Upper lobe of left lung (tissue), 6 donors: Measurements from ENCODE around the gene KIF13A. TPM values are rescaled to one million over a fixed set of nuclear protein-coding genes. Genes with fewer than 3 reads are reported as not detected.

ENCODE experiments used
- ATAC-seq, 2 donors: fragments of 200-7000 bp; cut with Tn5 transposase; one replicate each; pipeline ENCODE4 v1.9.1; 2022; ENCODE audit warnings: mild to moderate bottlenecking in 2 of 2, moderate library complexity in 2 of 2; ENCODE audit not compliant: low FRiP score in 2 of 2
- DNase-seq, 2 donors: peaks; one replicate each; pipeline ENCODE4 v3.0.0-alpha.2; 2019 to 2020
- H3K27ac ChIP-seq, 4 donors: fragments of 200-600 bp; sonication (generic); one replicate each; pipeline ENCODE4 v1.5.1; 2016 to 2019
- H3K27me3 ChIP-seq, 4 donors: fragments of 200-600 bp; sonication (generic); one replicate each; pipeline ENCODE4 v1.5.1; 2017 to 2019
- H3K36me3 ChIP-seq, 4 donors: fragments of 200-600 bp; sonication (generic); one replicate each; pipeline ENCODE4 v1.5.1; 2016 to 2019
- H3K4me1 ChIP-seq, 4 donors: fragments of 200-600 bp; sonication (generic); one replicate each; pipeline ENCODE4 v1.5.1; 2018 to 2019
- H3K4me3 ChIP-seq, 4 donors: fragments of 200-600 bp; sonication (generic); one replicate each; pipeline ENCODE4 v1.5.1; 2017 to 2019; ENCODE audit warnings: mild to moderate bottlenecking in 2 of 4, moderate library complexity in 1 of 4
- H3K9me3 ChIP-seq, 4 donors: fragments of 200-600 bp; sonication (generic); one replicate each; pipeline ENCODE4 v1.5.1; 2018 to 2019
- CTCF ChIP-seq, 6 experiments: fragments of 450-650 bp in 4 of 6; fragments of 200-600 bp in 2 of 6; sonication (generic) in 2 of 6; IDR thresholded peaks; one replicate each; pipeline ENCODE4 v1.5.1; 2016 to 2019; ENCODE audit warnings: antibody characterized with exemption in 6 of 6
- EP300 ChIP-seq, 4 donors: sonication (generic); formaldehyde crosslinking; IDR thresholded peaks; one replicate each; pipeline ENCODE4 v1.5.1; 2017; ENCODE audit warnings: antibody characterized with exemption in 4 of 4, control low read depth in 2 of 4
- POLR2A ChIP-seq, 4 donors: fragments of 450-650 bp; IDR thresholded peaks; one replicate each; pipeline ENCODE4 v1.5.1; 2016 to 2017; ENCODE audit warnings: antibody characterized with exemption in 4 of 4, mild to moderate bottlenecking in 2 of 4
- POLR2AphosphoS5 ChIP-seq, 2 donors: sonication (generic); formaldehyde crosslinking; IDR thresholded peaks; one replicate each; pipeline ENCODE4 v1.5.1; 2017; ENCODE audit warnings: antibody characterized with exemption in 2 of 2
- WGBS, 2 donors: methylation state at CpG; one replicate each; pipeline ENCODE4 v1.1.5; 2017 to 2018; 5-methylcytosine and 5-hydroxymethylcytosine counted together
- total RNA-seq, 6 donors: library from RNA; depleted of rRNA in 4 of 6; stranded (reverse); fragments of >200 nt in 4 of 6; gene quantifications; one replicate each; pipeline versions ENCODE4 v1.1.0 to v1.2.1, GENCODE V29; 2016 to 2021
- donor health status: DM: no; HTN: no; CAD: no; lungs with moderate emphysema.
- donor health status: DM: no; HTN: yes; CAD: no; lungs with severe emphysema.

The KIF13A gene
- total RNA-seq, 6 donors from 2014 or later = 35.8 to 59.9 (median 49.0) TPM

- Histone ChIP-seq H3K9me3 (no peaks in the 10 kb centered on the region), H3K4me1 (peaks cover 5 to 13% (median 10%) of the 10 kb centered on the region in 4 donors), H3K36me3 (peaks cover 0 to 32% (median 12%) of the 10 kb centered on the region in 4 donors), H3K27ac (no peak overlapping the region), H3K4me3 (no peak overlapping the region), H3K27me3 (no peaks in the 10 kb centered on the region)
- no peak for ATAC-seq
- no peak for DNase-seq
- WGBS, 2 donors = 85 to 91% methylated on average over 2 of the region's 2 CpGs
- TF ChIP-seq POLR2AphosphoS5 (IDR thresholded peaks at IDR 0.05) = no peak
- no peak for TF ChIP-seq CTCF (IDR thresholded peaks at IDR 0.05)
- no peak for TF ChIP-seq EP300 (IDR thresholded peaks at IDR 0.05)
- TF ChIP-seq POLR2A (IDR thresholded peaks at IDR 0.05) = no peak
Measured at GRCh38 chr6:17853533-17853932, 133.9 kb downstream of the KIF13A start.

- H3K27ac ChIP-seq = no peak overlapping the region
- no peak for TF ChIP-seq POLR2AphosphoS5 (IDR thresholded peaks at IDR 0.05)
- no peak for TF ChIP-seq POLR2A (IDR thresholded peaks at IDR 0.05)
- TF ChIP-seq CTCF (IDR thresholded peaks at IDR 0.05) = no peak
- TF ChIP-seq EP300 (IDR thresholded peaks at IDR 0.05) = no peak
- WGBS, 2 donors = 40 to 48% methylated on average over 4 of the region's 4 CpGs
Measured at GRCh38 chr6:17851720-17852161, 135.7 kb downstream of the KIF13A start.

GRCh38 chr6:17851001-17851719 lies 136.3 kb downstream of the KIF13A start:
- TF ChIP-seq CTCF (IDR thresholded peaks at IDR 0.05) = no peak
- TF ChIP-seq POLR2A (IDR thresholded peaks at IDR 0.05) = no peak
- no peak for TF ChIP-seq EP300 (IDR thresholded peaks at IDR 0.05)
- no peak overlapping the region for H3K27ac ChIP-seq
- peaks cover 0 to 38% (median 13%) of the 10 kb centered on the region in 4 donors for H3K36me3 ChIP-seq
- 75 to 77% methylated on average over 3 of the region's 3 CpGs for WGBS, 2 donors
- no peaks in the 10 kb centered on the region for H3K9me3 ChIP-seq
- ATAC-seq = no peak
- DNase-seq = no peak
- peaks cover 5 to 13% (median 10%) of the 10 kb centered on the region in 4 donors for H3K4me1 ChIP-seq
- no peaks in the 10 kb centered on the region for H3K27me3 ChIP-seq
- no peak overlapping the region for H3K4me3 ChIP-seq

More at GRCh38 chr6:17851720-17852161, 135.7 kb downstream of the KIF13A start:
- H3K4me1 ChIP-seq = peaks cover 5 to 13% (median 10%) of the 10 kb centered on the region in 4 donors
- no peak overlapping the region for H3K4me3 ChIP-seq
- no peak for DNase-seq
- H3K9me3 ChIP-seq = no peaks in the 10 kb centered on the region
- ATAC-seq = no peak
- H3K36me3 ChIP-seq = peaks cover 0 to 37% (median 13%) of the 10 kb centered on the region in 4 donors
- H3K27me3 ChIP-seq = no peaks in the 10 kb centered on the region

GRCh38 chr6:17850281-17850680 lies 137.2 kb downstream of the KIF13A start:
- Histone ChIP-seq H3K36me3 (peaks cover 0 to 35% (median 13%) of the 10 kb centered on the region in 4 donors), H3K27ac (no peak overlapping the region), H3K9me3 (no peaks in the 10 kb centered on the region), H3K27me3 (no peaks in the 10 kb centered on the region), H3K4me3 (no peak overlapping the region), H3K4me1 (peaks cover 5 to 13% (median 10%) of the 10 kb centered on the region in 4 donors)
- DNase-seq = no peak
- ATAC-seq = no peak
- TF ChIP-seq EP300 (IDR thresholded peaks at IDR 0.05) = no peak
- TF ChIP-seq CTCF (IDR thresholded peaks at IDR 0.05) = no peak
- TF ChIP-seq POLR2A (IDR thresholded peaks at IDR 0.05) = no peak
- no peak for TF ChIP-seq POLR2AphosphoS5 (IDR thresholded peaks at IDR 0.05)
- 97 to 99% methylated on average over 5 of the region's 5 CpGs for WGBS, 2 donors
